ENCODE data around the gene IL5RA.

IL5RA gene

DNA sequence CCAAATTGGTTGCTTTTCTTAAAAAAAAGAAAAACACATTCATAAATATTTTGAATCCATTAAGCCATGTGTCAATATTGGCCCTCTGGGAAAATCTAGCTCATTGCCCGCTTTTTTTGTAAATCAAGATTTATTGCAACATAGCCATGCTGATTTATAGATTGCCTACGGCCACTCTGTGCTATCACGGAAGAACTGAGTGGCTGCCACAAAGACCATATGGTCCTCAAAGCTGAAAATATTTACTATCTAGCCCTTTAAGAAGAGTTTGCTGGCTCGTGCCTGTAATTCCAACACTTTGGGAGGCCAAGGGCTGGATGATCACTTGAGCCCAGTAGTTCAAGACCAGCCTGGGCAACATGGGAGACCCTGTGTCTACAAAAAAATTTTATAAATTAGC lies 45.9 kb downstream of the IL5RA start:
- DNase-seq = no peak

DNA sequence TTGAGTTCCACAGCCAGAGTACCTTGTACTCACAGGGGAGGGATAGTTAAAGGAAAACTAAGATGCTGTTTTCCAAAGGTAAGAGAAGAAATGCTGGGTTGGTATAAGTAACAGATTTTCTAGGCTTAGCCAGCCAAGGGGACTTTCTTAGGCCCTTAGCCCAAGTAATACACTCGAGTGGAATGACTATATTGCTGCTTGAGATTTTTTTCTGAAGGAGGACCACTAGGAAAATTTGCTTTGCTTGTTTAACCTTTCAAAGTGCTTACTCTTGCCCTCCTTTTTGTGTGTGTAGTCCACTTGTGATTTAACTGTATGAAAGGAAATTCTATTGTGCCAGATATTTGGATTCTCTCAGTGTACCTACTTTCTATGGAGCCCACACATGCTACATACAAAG lies 50.5 kb downstream of the IL5RA start:
- DNase-seq = no peak

DNA sequence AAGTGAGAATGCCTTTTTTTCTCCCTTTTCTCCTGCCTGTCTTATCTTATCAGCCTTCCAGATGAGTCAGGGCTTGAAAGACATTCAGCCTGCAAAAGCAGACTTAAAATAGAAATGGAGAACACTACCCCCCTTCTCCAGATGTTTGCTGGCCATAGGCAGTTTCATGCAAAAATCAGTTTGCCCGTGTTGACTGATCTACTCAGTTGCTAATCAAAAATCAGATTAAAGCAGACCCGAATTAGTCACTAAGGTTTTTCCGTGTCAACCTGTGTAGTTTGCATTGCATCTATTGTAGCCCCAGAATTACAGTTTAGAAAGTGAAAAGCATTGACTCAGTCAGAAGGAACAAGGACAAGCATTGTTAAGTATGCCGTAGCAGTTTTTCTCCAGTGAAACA lies 56.2 kb downstream of the IL5RA start:
- DNase-seq = no peak

GRCh38 chr3:3038201-3038991 lies 71.8 kb downstream of the IL5RA start:
- no peak for DNase-seq

- no peak for DNase-seq
Observed at GRCh38 chr3:3037156-3037555, 73.0 kb downstream of the IL5RA start.

DNA sequence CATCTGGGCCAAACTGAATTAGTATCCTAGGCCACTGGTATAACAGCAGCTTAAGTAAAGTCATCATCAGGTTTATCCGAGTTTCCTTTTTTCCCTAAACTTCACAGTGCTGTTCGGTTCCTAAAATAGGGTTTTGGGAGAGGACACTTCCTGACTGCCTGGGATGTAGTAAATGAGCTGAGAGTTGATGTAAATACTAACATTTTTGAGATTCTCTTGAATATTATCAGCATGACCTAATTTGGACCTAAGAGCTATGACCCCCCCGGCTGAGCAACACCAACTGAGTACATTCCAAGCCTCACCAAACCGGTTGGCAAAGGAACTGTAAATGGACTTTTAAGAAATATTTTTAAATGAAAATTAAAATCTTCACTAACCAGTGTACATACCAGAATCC lies 78.8 kb downstream of the IL5RA start:
- DNase-seq = no peak

- DNase-seq = no peak
Observed at GRCh38 chr3:3027976-3028567, 82.1 kb downstream of the IL5RA start.

GRCh38 chr3:3023111-3023745 lies 86.9 kb downstream of the IL5RA start:
- DNase-seq = no peak

- DNase-seq = no peak
Observed at GRCh38 chr3:3020209-3020608, 90.0 kb downstream of the IL5RA start.

Measured in 8988T (cell line).